Right lobe of liver (tissue), 4 donors: ENCODE measurements around the gene RHOD.

ENCODE experiments used
- CTCF ChIP-seq, 4 donors: fragments of 200-600 bp in 3 of 4; fragments of 450-650 bp in 1 of 4; IDR thresholded peaks; one replicate each; pipeline versions ENCODE4 v1.5.1 to v1.8.0; 2016 to 2022; ENCODE audit warnings: antibody characterized with exemption in 4 of 4, mild to moderate bottlenecking in 2 of 4
- POLR2A ChIP-seq: fragments of 450-650 bp; IDR thresholded peaks from one replicate; pipeline ENCODE4 v1.6.1; 2017; ENCODE audit warnings: antibody characterized with exemption, mild to moderate bottlenecking
- donor health status: DM: no; HTN: no; CAD: no.
- donor health status: DM: no; HTN: no; CAD: no.
- donor health status: DM: no; HTN: yes; CAD: no.

DNA sequence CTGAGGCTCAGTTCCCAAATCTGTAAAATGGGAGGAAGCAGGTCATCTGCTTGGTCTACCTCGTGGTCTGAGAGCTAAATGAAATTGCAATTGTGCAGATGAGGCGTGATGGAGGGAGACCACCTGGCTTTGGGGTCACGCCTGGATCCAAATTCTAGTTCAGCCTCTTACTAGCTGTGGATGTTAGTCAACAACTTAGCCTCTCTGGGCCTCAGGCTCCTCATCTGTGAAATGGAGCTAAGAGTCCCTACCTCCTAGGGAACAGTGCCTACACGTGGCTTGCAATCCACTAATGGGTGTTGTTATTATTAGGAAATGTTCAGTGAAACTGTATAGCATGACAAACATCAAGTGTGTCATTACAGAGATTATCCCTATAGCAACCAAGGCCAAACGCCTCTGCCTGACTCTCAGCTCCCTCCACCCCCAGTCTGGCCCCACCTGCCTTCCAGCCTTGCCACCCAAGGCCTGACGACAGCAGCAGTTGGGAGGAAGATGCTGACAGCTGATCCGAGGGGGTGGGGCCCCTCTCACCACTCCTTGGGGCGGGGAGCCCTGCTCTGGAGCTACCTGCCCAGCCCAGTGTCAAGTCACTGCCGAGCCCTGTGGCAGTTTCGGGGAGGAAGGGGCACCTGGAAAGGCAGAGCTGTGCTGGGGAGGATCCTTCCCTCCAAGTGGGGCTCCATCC lies 1.7 kb upstream of the RHOD start:
- TF ChIP-seq CTCF (IDR thresholded peaks at IDR 0.05) = no peak
- no peak for TF ChIP-seq POLR2A
